Measurements from ENCODE around the gene TECPR1. TPM values are rescaled to one million over a fixed set of nuclear protein-coding genes. Genes with fewer than 3 reads are reported as not detected.

The TECPR1 gene
- total RNA-seq, 1 experiment from 2014 or later, result 11.5 TPM

DNA sequence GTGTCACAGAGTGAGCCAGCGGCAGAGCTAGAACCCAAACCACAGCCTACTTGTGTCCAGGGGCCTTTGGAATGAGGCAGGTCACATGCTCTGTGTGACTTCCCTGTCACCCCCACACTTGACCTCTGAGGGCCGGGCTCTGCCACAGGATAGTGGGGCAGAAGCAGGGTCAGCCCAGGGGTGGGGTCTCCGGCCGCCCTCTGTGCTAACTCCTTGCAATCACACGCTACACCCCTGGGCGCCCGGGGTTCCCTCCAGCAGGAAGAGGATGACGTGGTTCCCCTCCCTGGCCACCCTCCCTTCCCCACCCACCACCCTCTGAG is 19.8 kb downstream of the TECPR1 start:
- BruUV-seq (replicated peaks), result no TSS peak
- intact Hi-C loops (cut with micrococcal nuclease), result no loop called here
- CTCF ChIA-PET, result no interaction called here

DNA sequence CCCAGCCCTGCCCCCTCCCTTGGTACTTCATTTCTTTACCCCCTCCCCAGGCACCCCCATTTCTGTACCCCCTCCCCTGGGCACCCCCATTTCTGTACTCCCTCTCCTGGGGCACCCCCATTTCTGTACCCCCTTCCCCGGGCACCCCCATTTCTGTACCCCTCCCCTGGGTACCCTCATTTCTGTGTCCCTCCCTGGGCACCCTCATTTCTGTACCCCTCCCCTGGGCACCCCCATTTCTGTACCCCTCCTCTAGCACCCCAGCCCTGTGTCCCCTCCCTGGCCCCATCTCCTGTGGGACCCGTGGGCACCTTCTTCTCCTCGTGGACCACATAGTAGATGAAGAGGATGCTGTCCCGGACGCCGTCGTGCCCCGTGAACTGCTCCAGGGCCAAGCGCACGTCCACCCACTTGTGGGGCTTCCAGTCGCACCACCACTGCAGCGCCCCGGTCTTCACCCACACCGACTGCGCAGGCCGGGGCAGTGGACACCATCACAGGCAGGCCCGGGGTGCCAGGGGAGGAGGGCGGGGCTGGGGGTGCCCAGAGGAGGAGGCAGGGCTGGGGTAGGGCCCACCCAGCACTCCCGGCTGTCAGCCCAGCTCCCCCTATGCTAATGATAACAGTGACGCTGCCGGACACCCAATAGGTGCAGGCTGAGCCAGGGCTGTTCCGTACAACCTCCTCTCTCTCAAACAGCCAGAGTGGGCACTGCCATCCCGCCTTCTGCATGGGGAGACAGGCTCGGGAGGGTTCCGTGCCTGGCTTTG is 20.4 kb downstream of the TECPR1 start:
- no TSS peak for BruUV-seq (replicated peaks)
- no peaks in the 10 kb centered on the region for H4K20me1 ChIP-seq (ENCODE audit: low read length)
- H3K4me3 ChIP-seq (ENCODE audit: low read length), result no peak overlapping the region
- ATAC-seq (no peak), DNase-seq (no peak)
- intact Hi-C loops (cut with micrococcal nuclease), result no loop called here
- no peak overlapping the region for H3K4me2 ChIP-seq (ENCODE audit: low read length)
- no peaks in the 10 kb centered on the region for H3K4me1 ChIP-seq (ENCODE audit: insufficient read depth, low read length)
- H3F3A ChIP-seq (ENCODE audit: low read length, unreplicated experiment), result no peaks in the 10 kb centered on the region
- no peak overlapping the region for H3K9ac ChIP-seq (ENCODE audit: low read length)
- no peak overlapping the region for H2AFZ ChIP-seq (ENCODE audit: low read length)
- POLR2A ChIA-PET (ENCODE audit: unreplicated experiment), result interaction anchor here (0.5 kb wide), 1 partner anchor 185 kb away, joined by 8 read pairs; no protein-coding TSS in a partner anchor
- CTCF ChIA-PET, result no interaction called here
- H3K9me3 ChIP-seq (ENCODE audit: low read length), result no peaks in the 10 kb centered on the region
- H3K27me3 ChIP-seq (ENCODE audit: low read length), result no peaks in the 10 kb centered on the region
- no peak overlapping the region for H3K27ac ChIP-seq (ENCODE audit: low read length)
- no peaks in the 10 kb centered on the region for H3K79me2 ChIP-seq (ENCODE audit: low read length)
- TF ChIP-seq EZH2 (IDR thresholded peaks at IDR 0.05; ENCODE audit: low read length, unreplicated experiment) (no peak), EZH2phosphoT487 (IDR thresholded peaks at IDR 0.05; ENCODE audit: borderline replicate concordance, low read length) (no peak)
- TF ChIP-seq, protein P1, sequence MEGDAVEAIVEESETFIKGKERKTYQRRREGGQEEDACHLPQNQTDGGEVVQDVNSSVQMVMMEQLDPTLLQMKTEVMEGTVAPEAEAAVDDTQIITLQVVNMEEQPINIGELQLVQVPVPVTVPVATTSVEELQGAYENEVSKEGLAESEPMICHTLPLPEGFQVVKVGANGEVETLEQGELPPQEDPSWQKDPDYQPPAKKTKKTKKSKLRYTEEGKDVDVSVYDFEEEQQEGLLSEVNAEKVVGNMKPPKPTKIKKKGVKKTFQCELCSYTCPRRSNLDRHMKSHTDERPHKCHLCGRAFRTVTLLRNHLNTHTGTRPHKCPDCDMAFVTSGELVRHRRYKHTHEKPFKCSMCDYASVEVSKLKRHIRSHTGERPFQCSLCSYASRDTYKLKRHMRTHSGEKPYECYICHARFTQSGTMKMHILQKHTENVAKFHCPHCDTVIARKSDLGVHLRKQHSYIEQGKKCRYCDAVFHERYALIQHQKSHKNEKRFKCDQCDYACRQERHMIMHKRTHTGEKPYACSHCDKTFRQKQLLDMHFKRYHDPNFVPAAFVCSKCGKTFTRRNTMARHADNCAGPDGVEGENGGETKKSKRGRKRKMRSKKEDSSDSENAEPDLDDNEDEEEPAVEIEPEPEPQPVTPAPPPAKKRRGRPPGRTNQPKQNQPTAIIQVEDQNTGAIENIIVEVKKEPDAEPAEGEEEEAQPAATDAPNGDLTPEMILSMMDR (conservative IDR thresholded peaks at IDR 0.05; ENCODE audit: low read depth, low read length), result no peak
- H3K9me2 ChIP-seq (replicated peaks; ENCODE audit: low read length), result no peaks in the 10 kb centered on the region
- H3K36me3 ChIP-seq (ENCODE audit: low read depth, low read length), result no peaks in the 10 kb centered on the region

More for the DNA sequence above, 19.8 kb downstream of the TECPR1 start:
- Histone ChIP-seq H4K20me1 (ENCODE audit: low read length) (no peaks in the 10 kb centered on the region), H3K4me1 (ENCODE audit: insufficient read depth, low read length) (no peaks in the 10 kb centered on the region), H3F3A (ENCODE audit: low read length, unreplicated experiment) (no peaks in the 10 kb centered on the region), H3K9me3 (ENCODE audit: low read length) (no peaks in the 10 kb centered on the region), H3K9ac (ENCODE audit: low read length) (no peak overlapping the region), H3K9me2 (replicated peaks; ENCODE audit: low read length) (no peaks in the 10 kb centered on the region), H3K27ac (ENCODE audit: low read length) (no peak overlapping the region), H3K4me3 (ENCODE audit: low read length) (no peak overlapping the region), H2AFZ (ENCODE audit: low read length) (no peak overlapping the region), H3K4me2 (ENCODE audit: low read length) (no peak overlapping the region), H3K79me2 (ENCODE audit: low read length) (no peaks in the 10 kb centered on the region), H3K27me3 (ENCODE audit: low read length) (no peaks in the 10 kb centered on the region), H3K36me3 (ENCODE audit: low read depth, low read length) (no peaks in the 10 kb centered on the region)
- DNase-seq (no peak), ATAC-seq (no peak)
- POLR2A ChIA-PET (ENCODE audit: unreplicated experiment), result no interaction called here
- no peak for TF ChIP-seq EZH2phosphoT487 (IDR thresholded peaks at IDR 0.05; ENCODE audit: borderline replicate concordance, low read length)
- TF ChIP-seq EZH2 (IDR thresholded peaks at IDR 0.05; ENCODE audit: low read length, unreplicated experiment), result no peak
- TF ChIP-seq, protein P1 (conservative IDR thresholded peaks at IDR 0.05; ENCODE audit: low read depth, low read length), result no peak

DNA sequence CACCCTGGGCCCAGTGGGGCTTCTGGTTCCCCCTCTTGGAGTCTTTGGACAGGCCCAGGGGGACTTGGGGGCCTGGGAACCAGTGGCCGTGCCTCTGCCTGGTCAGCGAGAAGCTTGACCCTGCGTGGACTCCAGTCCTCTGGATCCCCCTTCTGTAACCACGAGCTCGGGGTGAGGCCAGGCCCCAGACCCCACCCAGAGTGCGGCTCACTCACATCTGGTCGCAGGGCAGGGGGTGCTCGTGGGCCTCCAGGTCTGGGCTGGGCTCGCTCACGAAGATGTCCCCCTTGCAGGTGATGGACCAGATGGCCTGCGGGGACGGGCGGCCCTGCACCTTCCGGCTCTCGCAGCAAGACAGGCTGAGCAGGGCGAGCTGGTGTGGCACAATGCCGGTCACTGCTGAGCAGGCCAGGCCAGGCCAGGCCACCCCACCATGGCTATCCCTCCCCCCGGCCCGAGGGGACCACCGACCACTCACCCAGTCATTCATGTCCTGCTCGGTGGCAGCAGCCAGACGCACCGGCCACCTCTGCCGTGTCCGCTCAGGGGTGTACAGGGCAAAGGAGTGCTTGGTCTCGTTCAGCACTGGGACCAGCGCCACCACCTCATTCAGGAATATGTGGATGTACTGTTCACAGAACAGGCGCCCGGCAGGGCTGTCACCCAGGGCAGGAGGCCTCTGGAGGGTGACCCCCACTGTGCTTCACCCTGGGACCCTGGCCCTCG is 21.1 kb downstream of the TECPR1 start:
- no TSS peak for BruUV-seq (replicated peaks)
- Histone ChIP-seq H3K27ac (ENCODE audit: low read length) (no peak overlapping the region), H3F3A (ENCODE audit: low read length, unreplicated experiment) (no peaks in the 10 kb centered on the region), H3K4me3 (ENCODE audit: low read length) (no peak overlapping the region), H3K4me2 (ENCODE audit: low read length) (no peak overlapping the region), H4K20me1 (ENCODE audit: low read length) (no peaks in the 10 kb centered on the region), H3K27me3 (ENCODE audit: low read length) (no peaks in the 10 kb centered on the region), H3K36me3 (ENCODE audit: low read depth, low read length) (no peaks in the 10 kb centered on the region), H3K79me2 (ENCODE audit: low read length) (no peaks in the 10 kb centered on the region), H3K4me1 (ENCODE audit: insufficient read depth, low read length) (no peaks in the 10 kb centered on the region), H2AFZ (ENCODE audit: low read length) (no peak overlapping the region), H3K9me2 (replicated peaks; ENCODE audit: low read length) (no peaks in the 10 kb centered on the region), H3K9ac (ENCODE audit: low read length) (no peak overlapping the region), H3K9me3 (ENCODE audit: low read length) (no peaks in the 10 kb centered on the region)
- ChIA-PET CTCF (no interaction called here), POLR2A (ENCODE audit: unreplicated experiment) (no interaction called here)
- intact Hi-C loops (cut with micrococcal nuclease), result no loop called here
- no peak for DNase-seq
- no peak; the same call in 1 of the 2 replicates for ATAC-seq
- TF ChIP-seq EZH2phosphoT487 (IDR thresholded peaks at IDR 0.05; ENCODE audit: borderline replicate concordance, low read length) (no peak), EZH2 (IDR thresholded peaks at IDR 0.05; ENCODE audit: low read length, unreplicated experiment) (no peak)
- TF ChIP-seq, protein P1 (conservative IDR thresholded peaks at IDR 0.05; ENCODE audit: low read depth, low read length), result no peak

Measured in PC-3 (cell line).